HL-60 (cell line): ENCODE measurements around the gene FNBP1L.

Experiments
- GABPA ChIP-seq: IDR thresholded peaks from 2 replicates; pipeline ENCODE4 v1.6.1; 2012; ENCODE audit warnings: low read depth
- REST ChIP-seq: IDR thresholded peaks from 2 replicates; pipeline ENCODE4 v1.6.1; 2012; ENCODE audit warnings: low read depth; ENCODE audit not compliant: insufficient replicate concordance
- TF ChIP-seq, protein P1 (sequence below): IDR thresholded peaks from one replicate; pipeline ENCODE4 v1.5.1; 2011; ENCODE audit warnings: low read length, control low read depth, inconsistent platforms; ENCODE audit not compliant: insufficient read depth

- TF ChIP-seq, protein P1, sequence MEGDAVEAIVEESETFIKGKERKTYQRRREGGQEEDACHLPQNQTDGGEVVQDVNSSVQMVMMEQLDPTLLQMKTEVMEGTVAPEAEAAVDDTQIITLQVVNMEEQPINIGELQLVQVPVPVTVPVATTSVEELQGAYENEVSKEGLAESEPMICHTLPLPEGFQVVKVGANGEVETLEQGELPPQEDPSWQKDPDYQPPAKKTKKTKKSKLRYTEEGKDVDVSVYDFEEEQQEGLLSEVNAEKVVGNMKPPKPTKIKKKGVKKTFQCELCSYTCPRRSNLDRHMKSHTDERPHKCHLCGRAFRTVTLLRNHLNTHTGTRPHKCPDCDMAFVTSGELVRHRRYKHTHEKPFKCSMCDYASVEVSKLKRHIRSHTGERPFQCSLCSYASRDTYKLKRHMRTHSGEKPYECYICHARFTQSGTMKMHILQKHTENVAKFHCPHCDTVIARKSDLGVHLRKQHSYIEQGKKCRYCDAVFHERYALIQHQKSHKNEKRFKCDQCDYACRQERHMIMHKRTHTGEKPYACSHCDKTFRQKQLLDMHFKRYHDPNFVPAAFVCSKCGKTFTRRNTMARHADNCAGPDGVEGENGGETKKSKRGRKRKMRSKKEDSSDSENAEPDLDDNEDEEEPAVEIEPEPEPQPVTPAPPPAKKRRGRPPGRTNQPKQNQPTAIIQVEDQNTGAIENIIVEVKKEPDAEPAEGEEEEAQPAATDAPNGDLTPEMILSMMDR, result no peak
- TF ChIP-seq REST (no peak), GABPA (no peak)
These were observed 154.2 kb downstream of the FNBP1L start for GRCh38 chr1:93602101-93602500.
